ENCODE results near the gene CXCL16.

GRCh38 chr17:4769628-4770027 lies 29.9 kb upstream of the CXCL16 start:
- TF ChIP-seq CTCF (IDR thresholded peaks at IDR 0.05), result no peak
- TF ChIP-seq POLR2A (IDR thresholded peaks at IDR 0.05), result no peak
